Stimulated activated CD8-positive, alpha-beta memory T cell treated with anti-CD3 and anti-CD28 coated beads, Interleukin-7, amount 100 ng/mL, for 1 hour (primary cell): ENCODE results near the gene SULT6B1.

Source experiments
- DNase-seq, 2 donors: peaks; one replicate each; pipeline ENCODE4 v3.0.0-alpha.2; 2020; ENCODE audit warnings: low read depth in 2 of 2

Gene SULT6B1

GRCh38 chr2:37153224-37153623 is 35.2 kb downstream of the SULT6B1 start:
- no peak for DNase-seq

DNA sequence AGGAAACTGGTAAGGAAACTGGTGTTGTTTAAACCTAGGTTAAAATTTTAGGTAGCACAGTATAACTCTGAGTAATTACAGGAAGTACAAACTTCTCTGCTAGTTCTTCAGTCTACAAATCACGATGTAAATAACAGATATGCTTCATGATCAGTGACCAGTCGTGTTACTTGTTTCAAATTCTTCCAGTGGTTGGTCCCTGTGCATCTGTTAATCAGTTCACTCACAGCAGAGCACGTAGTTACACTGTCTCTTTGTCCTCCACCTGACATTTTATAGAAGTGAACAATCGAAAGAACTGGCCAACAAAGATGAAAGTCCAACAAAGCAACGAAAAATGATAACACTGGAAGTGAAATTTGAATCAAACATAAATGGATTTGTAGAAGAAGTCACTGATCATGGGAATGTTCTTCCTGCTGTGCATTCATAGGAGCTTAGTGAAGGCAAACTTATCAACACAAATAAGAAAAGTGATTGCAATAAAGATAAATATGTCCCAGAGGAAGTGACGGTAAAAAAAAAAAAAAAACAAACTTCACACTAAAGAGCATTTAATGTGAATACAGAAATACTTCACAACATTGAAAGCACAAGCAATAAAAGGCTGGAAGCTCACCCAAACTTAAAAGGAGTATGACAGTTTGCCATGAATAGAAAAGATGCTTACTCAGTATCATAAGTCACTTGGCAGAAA is 38.7 kb downstream of the SULT6B1 start:
- no peak for DNase-seq

- DNase-seq, result no peak
Measured at GRCh38 chr2:37148325-37148724, 40.1 kb downstream of the SULT6B1 start.

DNA sequence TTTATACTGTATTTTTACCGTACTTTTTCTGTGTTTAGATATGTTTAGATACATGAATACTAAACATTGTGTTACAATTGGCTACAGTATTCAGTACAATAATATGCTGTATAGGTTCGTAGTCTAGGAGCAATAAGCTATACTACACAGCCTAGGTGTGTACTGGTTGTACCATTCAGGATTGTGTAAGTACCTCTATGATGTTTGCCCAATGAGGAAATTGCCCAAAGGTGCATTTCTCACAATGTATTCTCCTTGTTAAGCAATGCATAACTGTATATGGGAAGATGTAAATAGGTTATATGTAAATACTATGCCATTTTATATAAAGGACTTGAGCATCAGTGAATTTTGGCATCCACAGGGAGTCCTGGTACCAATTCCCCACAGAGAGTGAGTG is 42.4 kb downstream of the SULT6B1 start:
- DNase-seq, result no peak

DNA sequence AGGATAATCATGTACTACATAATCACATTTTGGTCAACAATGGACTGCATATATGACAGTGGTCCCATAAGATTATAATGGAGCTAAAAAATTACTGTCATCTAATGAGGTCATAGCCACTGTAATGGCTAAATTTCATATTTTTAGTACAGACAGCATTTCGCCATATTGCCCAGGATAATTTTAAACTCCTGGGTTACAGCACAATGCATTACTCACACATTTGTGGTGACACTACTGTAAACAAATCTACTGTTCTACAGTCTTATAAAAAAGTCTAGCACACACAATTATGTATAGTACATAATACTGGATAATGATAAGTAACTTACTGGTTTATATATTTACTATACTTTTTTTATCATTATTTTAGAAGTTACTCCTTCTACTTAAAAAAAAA is 44.5 kb downstream of the SULT6B1 start:
- no peak for DNase-seq

DNA sequence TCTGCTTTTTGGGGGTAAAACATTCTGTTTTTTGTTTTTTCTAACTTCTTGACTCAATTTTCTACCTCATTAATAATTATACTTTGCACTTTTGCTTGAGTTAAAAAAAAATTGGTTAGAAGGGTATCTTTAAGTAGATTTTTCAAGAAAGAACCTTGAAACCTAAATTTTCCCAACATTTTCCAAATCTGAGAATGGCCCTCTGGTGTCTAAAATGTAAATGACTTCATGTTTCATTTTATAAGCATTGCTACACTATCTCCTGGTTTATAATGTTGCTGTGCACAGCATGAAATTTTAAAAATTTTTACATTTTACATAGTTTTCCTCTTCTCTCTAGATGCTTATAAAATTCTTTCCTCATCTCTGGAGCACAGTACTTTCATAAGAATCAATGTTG is 45.9 kb downstream of the SULT6B1 start:
- DNase-seq, result no peak

- no peak for DNase-seq
Measured at GRCh38 chr2:37132914-37133313, 55.6 kb downstream of the SULT6B1 start.

- DNase-seq, result no peak
Measured at GRCh38 chr2:37125416-37125815, 63.1 kb downstream of the SULT6B1 start.

DNA sequence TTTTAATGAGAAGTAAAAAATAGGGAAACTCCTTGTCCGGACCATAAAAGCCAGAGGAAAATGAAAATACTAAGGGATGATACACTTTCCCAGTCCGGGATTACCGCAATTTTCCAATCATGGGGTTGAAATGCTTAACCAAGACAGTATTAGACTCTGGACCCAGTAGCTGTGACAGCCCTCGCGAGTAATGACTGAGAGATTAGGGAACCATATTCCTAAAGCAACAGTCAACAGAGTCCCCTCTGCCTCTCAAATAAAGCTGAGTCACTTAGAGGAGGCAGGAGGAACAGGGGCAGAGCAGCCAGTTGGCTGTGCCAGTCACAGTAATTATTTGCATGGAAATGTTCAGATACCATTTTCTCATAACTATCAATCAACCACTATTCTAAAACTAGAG is 69.3 kb downstream of the SULT6B1 start:
- no peak for DNase-seq
